H1 (cell line): ENCODE results near the gene CDH12.

ENCODE experiments used
- CBX8 ChIP-seq: fragments of 300-800, 300-1000 bp; sonication (generic); IDR thresholded peaks from 2 replicates; pipeline ENCODE4 v1.7.1; 2016; ENCODE audit warnings: low read depth, low read length, borderline replicate concordance
- CHD2 ChIP-seq: IDR thresholded peaks from 2 replicates; pipeline ENCODE4 v1.6.1; 2012; ENCODE audit warnings: low read length, improper control_type of control experiment
- EGR1 ChIP-seq: IDR thresholded peaks from 2 replicates; pipeline ENCODE4 v1.6.1; 2011; ENCODE audit warnings: low read depth, low read length, borderline replicate concordance
- EP300 ChIP-seq, 2 experiments: IDR thresholded peaks; 1 replicate in 1 of 2; 2 replicates in 1 of 2; pipeline ENCODE4 v1.6.1; 2011 to 2012; ENCODE audit warnings: low read depth in 2 of 2, low read length in 2 of 2, mild to moderate bottlenecking in 2 of 2, borderline replicate concordance in 1 of 2, inconsistent platforms in 1 of 2, moderate library complexity in 1 of 2
- GTF2F1 ChIP-seq: IDR thresholded peaks from 2 replicates; pipeline ENCODE4 v1.6.1; 2012; ENCODE audit warnings: low read depth, low read length, improper control_type of control experiment, borderline replicate concordance
- POLR2A ChIP-seq, 2 experiments: IDR thresholded peaks; 1 replicate in 1 of 2; 2 replicates in 1 of 2; pipeline ENCODE4 v1.6.1; 2011; ENCODE audit warnings: low read depth in 2 of 2, low read length in 2 of 2, mild to moderate bottlenecking in 2 of 2; ENCODE audit errors: control extremely low read depth in 1 of 2
- SRF ChIP-seq: IDR thresholded peaks from 2 replicates; pipeline ENCODE4 v1.6.1; 2011; ENCODE audit warnings: mild to moderate bottlenecking, low read depth, low read length, moderate library complexity
- TAF1 ChIP-seq: IDR thresholded peaks from 2 replicates; pipeline ENCODE4 v1.6.1; 2011; ENCODE audit warnings: mild to moderate bottlenecking, low read depth, low read length

GRCh38 chr5:22480305-22480704 is 372.8 kb downstream of the CDH12 start:
- TF ChIP-seq GTF2F1, result no peak
- TF ChIP-seq EGR1, result no peak
- no peak for TF ChIP-seq EP300 (IDR thresholded peaks at IDR 0.05; ENCODE audit: borderline replicate concordance in 1 of 2, low read depth in 2 of 2, low read length in 2 of 2)
- no peak for TF ChIP-seq SRF
- TF ChIP-seq POLR2A (IDR thresholded peaks at IDR 0.05; ENCODE audit: control extremely low read depth in 1 of 2, low read depth in 2 of 2, low read length in 2 of 2), result no peak
- no peak for TF ChIP-seq CBX8
- no peak for TF ChIP-seq CHD2
- TF ChIP-seq TAF1, result no peak
